Embryonic facial prominence (tissue), 1 donor: ENCODE results near the gene ESYT1.
A peak's percentile ranks its signal among the peaks of the same experiment; 100 is the strongest.

Experiments used
- DNase-seq: peaks from one replicate; pipeline ENCODE4 v3.0.0-alpha.2; 2016; ENCODE audit errors: extremely low spot score

The ESYT1 gene

DNA sequence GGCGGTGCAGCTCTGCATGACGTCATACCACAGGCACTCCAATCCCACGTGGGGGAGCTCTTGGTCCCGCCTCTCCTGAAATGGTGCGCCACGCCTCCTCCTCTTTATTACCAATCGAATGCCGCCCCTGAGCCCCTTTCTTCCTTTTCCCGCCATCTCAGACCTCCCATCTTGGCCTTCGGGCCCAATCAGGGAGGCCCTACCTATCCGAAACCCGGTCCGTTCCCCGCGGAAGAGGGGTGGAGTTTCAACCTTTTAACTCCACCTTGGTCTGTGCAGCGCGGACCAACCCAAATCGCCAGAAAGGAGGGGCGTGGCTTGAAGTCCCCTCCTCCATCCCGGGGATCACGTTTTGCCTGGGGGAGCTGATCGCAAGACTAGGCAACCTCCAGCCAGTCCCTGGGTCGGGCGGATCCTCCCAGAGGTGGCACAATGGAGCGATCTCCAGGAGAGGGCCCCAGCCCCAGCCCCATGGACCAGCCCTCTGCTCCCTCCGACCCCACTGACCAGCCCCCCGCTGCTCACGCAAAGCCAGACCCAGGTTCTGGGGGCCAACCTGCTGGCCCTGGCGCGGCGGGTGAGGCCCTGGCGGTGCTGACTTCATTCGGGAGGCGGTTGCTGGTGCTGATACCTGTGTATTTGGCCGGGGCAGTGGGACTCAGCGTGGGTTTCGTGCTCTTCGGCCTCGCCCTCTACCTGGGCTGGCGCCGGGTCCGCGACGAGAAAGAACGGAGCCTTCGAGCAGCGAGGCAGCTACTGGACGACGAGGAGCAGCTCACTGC lies at the start of gene ESYT1:
Gene ESYT1 (plus strand): TSS at position 380 of the 782 bp plus-strand sequence. CDS start 53 bp downstream, at position 433.
- peak; percentile 100 for DNase-seq

- DNase-seq, result no peak
These were observed 49.6 kb upstream of the ESYT1 start for GRCh38 chr12:56078427-56078826.

DNA sequence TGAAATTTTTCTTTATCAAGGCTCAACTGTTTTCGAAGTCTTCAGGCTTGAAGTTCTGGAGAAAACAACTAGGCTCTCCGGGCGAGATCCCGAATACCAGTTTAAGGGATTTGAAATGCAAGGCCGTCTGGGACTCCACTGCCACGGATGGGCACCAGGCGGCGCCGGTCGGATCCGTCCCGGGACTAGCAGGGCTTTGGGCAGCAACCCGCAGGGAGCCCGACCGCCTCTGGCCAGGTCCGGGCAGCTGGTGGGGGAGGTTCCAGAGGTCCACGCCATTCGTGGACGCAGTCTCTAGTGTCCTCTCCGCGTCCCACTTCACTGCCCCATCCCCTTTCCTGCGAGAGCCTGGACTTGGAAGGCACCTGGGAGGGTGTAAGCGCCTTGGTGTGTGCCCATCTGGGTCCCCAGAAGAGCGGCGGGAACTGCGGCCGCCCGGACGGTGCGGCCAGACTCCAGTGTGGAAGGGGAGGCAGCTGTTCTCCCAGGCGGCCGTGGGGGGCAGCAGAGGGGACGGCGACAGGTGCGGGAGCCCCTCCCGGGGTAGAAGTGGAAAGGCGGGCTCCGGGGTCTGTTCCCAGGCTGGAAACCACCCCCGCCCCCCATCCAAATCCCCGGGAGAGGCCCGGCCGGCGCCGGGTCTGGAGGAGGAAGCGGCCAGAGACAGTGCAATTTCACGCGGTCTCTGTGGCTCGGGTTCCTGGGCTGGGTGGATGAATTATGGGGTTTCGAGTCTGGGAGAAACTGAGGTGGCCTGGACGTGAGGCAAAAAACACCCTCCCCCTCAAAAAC lies 48.9 kb upstream of the ESYT1 start:
- DNase-seq, result no peak

DNA sequence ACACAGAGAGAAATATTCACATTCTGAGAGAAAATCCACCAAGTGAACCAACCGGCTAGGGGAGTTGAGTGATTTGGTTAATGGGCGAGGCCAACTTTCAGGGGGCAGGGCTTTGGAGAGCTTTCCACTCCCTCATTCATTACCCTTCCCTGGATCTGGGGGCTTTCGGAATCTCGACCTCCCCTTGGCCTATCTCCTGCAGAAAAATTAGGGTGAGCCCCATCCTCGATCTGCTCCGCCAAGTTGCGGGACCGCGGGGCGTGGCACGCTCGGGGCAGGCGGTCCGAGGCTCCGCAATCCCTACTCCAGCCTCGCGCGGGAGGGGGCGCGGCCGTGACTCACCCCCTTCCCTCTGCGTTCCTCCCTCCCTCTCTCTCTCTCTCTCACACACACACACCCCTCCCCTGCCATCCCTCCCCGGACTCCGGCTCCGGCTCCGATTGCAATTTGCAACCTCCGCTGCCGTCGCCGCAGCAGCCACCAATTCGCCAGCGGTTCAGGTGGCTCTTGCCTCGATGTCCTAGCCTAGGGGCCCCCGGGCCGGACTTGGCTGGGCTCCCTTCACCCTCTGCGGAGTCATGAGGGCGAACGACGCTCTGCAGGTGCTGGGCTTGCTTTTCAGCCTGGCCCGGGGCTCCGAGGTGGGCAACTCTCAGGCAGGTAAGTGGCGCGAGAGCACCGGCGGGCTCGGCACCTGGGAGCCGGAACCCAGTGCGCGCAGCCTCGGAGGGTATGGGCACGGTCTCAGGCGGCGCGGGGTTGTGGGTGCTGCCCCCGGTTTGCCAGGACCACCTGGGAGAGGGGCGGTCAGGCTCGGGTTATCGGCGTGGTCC lies 48.1 kb upstream of the ESYT1 start, which contains the start of gene ERBB3:
Gene ERBB3 (plus strand): TSS at position 443 of the 833 bp plus-strand sequence. CDS start 136 bp downstream, at position 579.
- peak; percentile 60 for DNase-seq

DNA sequence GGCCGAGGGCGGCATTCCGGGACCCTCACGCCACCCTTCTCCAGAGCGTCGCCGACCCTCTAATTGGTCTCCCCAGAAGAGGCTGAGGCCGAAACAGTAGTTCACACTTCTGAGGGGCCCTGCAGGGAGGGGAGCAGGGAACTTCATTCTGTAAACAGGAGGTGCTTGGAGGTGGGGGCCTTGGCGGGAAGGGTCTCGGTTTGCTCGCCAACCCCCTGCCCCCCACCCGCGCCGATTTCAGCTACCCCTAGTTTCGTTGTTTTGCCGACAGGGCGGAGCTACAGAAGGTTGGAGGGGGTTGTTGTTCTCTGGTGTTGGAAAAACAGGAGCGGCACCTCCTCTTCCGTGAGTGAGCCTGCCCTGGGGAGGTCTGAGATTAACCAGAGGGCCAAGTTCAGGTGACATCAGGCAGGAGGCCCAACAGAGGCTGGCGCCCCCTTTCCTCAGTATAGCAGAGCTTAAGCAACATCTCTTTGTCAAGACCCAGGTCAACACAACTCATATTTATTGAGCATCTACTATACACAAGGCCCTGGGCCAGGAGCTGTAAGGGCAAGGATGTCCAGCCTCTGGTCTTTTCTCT lies 47.4 kb upstream of the ESYT1 start:
- no peak for DNase-seq

GRCh38 chr12:56081393-56082347 lies 46.4 kb upstream of the ESYT1 start:
- no peak for DNase-seq

DNA sequence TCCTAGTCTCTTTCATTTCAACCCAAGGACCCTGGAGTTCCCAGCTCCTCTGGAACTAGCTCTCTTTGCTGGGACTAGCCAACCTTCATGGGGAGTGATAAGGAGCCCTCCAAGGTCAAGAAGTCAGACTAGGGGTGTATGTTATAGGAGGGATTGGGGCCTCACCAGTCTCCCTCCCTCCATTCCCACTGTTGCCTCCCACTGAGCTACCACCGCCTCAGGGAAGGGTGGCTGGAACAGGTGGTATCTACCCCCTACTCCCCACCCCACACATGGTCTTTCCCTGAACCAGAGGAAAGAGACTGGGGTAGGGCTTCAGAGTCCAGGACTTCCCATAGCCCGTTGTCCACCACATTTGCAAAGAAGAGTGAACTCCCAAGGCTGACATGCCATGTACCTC lies 45.7 kb upstream of the ESYT1 start:
- DNase-seq, result no peak

DNA sequence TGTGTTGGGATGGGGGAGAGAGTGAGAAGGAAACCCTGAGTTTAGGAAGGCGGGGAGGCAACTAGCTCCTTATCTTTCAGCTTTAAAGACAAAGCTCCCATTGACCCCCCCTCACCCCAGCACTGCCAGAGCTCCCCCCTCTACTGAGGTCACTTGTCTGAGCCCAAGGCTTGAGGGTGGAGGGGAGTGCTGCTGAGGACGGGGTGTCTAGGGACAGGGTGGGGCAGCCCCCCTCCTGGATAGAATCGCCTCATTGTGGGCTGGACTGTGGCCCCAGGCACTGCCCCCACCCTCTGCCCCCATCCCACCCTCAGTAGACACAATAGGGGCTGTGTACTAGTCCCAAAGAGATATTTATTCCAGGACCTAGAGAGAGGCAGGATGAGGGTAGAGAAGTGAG lies 45.1 kb upstream of the ESYT1 start:
- no peak for DNase-seq

GRCh38 chr12:56084958-56085543 lies 43.0 kb upstream of the ESYT1 start:
- DNase-seq, result no peak

DNA sequence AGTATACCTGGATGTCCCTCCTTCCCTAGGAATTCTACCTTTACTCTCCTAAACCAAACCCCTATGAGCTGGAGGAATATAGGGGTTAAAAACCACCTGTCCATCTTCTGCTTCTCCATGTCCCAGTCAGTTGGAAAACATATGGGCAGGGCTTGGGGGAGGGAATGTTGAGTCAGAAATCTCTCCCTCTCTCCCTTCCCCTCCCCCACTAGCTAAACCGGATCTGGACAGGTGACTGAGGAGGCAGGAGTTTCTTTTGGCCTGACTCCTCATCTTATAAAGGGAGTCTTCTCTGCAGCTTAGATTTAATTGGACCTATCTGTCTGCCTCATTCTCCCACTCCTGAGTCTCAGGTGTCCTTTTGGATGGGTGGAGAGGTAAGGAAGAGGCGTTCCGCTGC lies 42.0 kb upstream of the ESYT1 start:
- DNase-seq, result no peak

DNA sequence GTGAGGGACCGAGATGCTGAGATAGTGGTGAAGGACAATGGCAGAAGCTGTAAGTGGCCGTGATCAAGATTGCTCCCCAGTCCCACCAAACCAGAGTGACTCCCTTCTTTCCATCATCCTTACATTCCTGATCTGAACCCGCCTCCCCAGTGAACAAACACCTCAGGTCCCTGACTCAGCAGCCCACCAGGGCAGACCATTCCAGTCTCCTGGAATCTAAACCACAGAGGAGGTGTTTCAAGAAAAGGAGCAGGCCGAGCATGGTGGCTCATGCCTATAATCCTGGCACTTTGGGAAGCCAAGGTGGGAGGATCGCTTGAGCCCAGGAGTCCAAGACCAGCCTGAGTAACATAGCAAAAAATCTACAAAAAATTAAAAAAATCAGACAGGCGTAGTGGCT lies 41.5 kb upstream of the ESYT1 start:
- DNase-seq, result no peak

- no peak for DNase-seq
These were observed 40.8 kb upstream of the ESYT1 start for GRCh38 chr12:56087220-56087619.

- DNase-seq, result no peak
These were observed 30.3 kb upstream of the ESYT1 start for GRCh38 chr12:56097738-56098137.

- no peak for DNase-seq
These were observed 29.5 kb upstream of the ESYT1 start for GRCh38 chr12:56098592-56098991.

DNA sequence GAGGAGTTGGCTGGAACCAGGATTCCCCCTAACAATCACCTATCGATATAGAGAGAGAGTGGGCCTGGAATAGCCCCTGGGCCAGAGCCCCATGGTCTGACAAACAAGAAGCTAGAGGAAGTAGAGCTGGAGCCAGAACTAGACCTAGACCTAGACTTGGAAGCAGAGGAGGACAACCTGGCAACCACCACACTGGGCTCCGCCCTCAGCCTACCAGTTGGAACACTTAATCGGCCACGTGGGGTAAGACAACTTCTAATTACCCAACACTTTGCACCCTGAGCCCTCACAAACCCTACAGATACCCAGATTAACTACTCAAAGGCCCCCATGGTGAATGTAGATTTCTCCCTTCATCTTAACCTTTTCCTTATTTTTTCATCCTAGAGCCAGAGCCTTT lies 28.3 kb upstream of the ESYT1 start:
- DNase-seq, result no peak

- DNase-seq, result no peak
These were observed 27.0 kb upstream of the ESYT1 start for GRCh38 chr12:56101045-56101444.

- DNase-seq, result no peak
These were observed 25.4 kb upstream of the ESYT1 start for GRCh38 chr12:56102683-56103065.

GRCh38 chr12:56103066-56103711 lies 24.9 kb upstream of the ESYT1 start:
- DNase-seq, result no peak

DNA sequence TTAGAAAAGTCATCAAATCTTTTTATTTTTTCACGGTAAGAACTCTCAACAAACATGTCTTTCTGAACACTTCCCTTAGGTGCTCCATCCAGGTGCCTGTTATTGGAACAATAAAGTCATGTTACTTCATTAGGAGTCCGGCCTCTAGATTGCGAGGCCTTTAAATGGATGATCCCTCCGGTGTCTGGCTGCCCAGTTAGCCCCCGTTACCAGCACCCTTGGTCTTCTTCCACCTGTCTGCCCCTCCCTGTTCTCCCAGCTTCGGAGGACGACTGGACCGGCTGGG lies 24.3 kb upstream of the ESYT1 start:
- DNase-seq, result no peak
